HepG2 (cell line): ENCODE results near the gene TARP.

Experiments used
- BRCA1 ChIP-seq: sonication (generic); formaldehyde crosslinking; IDR thresholded peaks from 2 replicates; pipeline ENCODE4 v1.4.0; 2020; ENCODE audit warnings: missing genetic modification reagents
- CTCF ChIP-seq: sonication (generic); formaldehyde crosslinking; IDR thresholded peaks from 2 replicates; pipeline ENCODE4 v1.5.0; 2020; ENCODE audit warnings: mild to moderate bottlenecking, missing genetic modification reagents, moderate library complexity
- MAF1 ChIP-seq: sonication (generic); formaldehyde crosslinking; IDR thresholded peaks from 2 replicates; pipeline ENCODE4 v1.5.0; 2020; ENCODE audit warnings: missing genetic modification reagents, borderline replicate concordance
- MAX ChIP-seq: IDR thresholded peaks from 2 replicates; pipeline ENCODE4 v1.6.1; 2012; ENCODE audit warnings: inconsistent platforms
- NFIC ChIP-seq: IDR thresholded peaks from 2 replicates; pipeline ENCODE4 v1.6.1; 2012; ENCODE audit warnings: mild to moderate bottlenecking, low read length, inconsistent platforms
- NRL ChIP-seq: sonication (generic); formaldehyde crosslinking; IDR thresholded peaks from 2 replicates; pipeline ENCODE4 v1.5.0; 2020; ENCODE audit warnings: missing genetic modification reagents, mild to moderate bottlenecking, moderate library complexity, borderline replicate concordance
- RFX5 ChIP-seq: IDR thresholded peaks from 2 replicates; pipeline ENCODE4 v1.6.1; 2011; ENCODE audit warnings: low read depth, low read length, improper control_type of control experiment
- STAT6 ChIP-seq: sonication (generic); formaldehyde crosslinking; IDR thresholded peaks from 2 replicates; pipeline ENCODE4 v1.4.0; 2020; ENCODE audit warnings: missing genetic modification reagents, mild to moderate bottlenecking, borderline replicate concordance
- TAF1 ChIP-seq: sonication (generic); formaldehyde crosslinking; IDR thresholded peaks from 2 replicates; pipeline ENCODE4 v1.4.0; 2020; ENCODE audit warnings: missing genetic modification reagents
- ZNF207 ChIP-seq: fragments of 450-650 bp; IDR thresholded peaks from 2 replicates; pipeline ENCODE4 v1.6.1; 2016; ENCODE audit warnings: antibody characterized with exemption, borderline replicate concordance
- TF ChIP-seq, protein P1 (sequence below): sonication (generic); formaldehyde crosslinking; IDR thresholded peaks from 2 replicates; pipeline ENCODE4 v1.8.0; 2022; ENCODE audit warnings: missing genetic modification reagents, mild to moderate bottlenecking, borderline replicate concordance
- TF ChIP-seq, protein P2 (sequence below), 2 experiments: sonication (generic) in 1 of 2; formaldehyde crosslinking in 1 of 2; IDR thresholded peaks; 2 replicates each; pipeline versions ENCODE4 v1.5.1 to v1.6.1; 2011 to 2020; ENCODE audit warnings: borderline replicate concordance in 1 of 2, low read depth in 1 of 2, low read length in 1 of 2, mild to moderate bottlenecking in 1 of 2, missing genetic modification reagents in 1 of 2, moderate library complexity in 1 of 2

DNA sequence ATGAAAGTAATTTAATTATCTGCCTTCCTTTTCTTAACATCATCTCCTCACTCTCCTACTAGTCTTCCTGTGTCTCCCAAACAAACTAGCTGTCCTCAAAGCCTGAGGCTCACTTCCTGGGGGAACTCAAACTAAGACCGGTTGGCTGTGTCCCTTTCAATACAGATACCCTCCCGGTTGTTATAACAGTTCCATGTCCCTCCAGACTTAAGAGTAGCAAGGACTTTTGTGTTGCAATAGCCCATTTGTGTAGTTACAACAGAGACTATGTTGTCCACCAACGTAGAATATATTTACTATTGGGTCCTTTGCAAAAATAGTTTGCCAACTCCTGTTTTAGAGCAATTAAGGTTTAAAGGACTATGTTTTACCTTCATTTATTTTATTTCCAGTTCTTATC is 8.6 kb upstream of the TARP start:
- TF ChIP-seq, protein P1, sequence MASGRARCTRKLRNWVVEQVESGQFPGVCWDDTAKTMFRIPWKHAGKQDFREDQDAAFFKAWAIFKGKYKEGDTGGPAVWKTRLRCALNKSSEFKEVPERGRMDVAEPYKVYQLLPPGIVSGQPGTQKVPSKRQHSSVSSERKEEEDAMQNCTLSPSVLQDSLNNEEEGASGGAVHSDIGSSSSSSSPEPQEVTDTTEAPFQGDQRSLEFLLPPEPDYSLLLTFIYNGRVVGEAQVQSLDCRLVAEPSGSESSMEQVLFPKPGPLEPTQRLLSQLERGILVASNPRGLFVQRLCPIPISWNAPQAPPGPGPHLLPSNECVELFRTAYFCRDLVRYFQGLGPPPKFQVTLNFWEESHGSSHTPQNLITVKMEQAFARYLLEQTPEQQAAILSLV (CRISPR knock-in tag), result no peak
- TF ChIP-seq ZNF207 (no peak), MAX (no peak), RFX5 (no peak), CTCF (CRISPR knock-in tag) (no peak), STAT6 (no peak), NFIC (no peak), NRL (CRISPR knock-in tag) (no peak), BRCA1 (CRISPR knock-in tag) (no peak), TAF1 (CRISPR knock-in tag) (no peak), MAF1 (no peak)
- TF ChIP-seq, protein P2, sequence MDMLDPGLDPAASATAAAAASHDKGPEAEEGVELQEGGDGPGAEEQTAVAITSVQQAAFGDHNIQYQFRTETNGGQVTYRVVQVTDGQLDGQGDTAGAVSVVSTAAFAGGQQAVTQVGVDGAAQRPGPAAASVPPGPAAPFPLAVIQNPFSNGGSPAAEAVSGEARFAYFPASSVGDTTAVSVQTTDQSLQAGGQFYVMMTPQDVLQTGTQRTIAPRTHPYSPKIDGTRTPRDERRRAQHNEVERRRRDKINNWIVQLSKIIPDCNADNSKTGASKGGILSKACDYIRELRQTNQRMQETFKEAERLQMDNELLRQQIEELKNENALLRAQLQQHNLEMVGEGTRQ (IDR thresholded peaks at IDR 0.05; ENCODE audit: low read depth, low read length), result no peak
- TF ChIP-seq, protein P2 (CRISPR knock-in tag; IDR thresholded peaks at IDR 0.05; ENCODE audit: borderline replicate concordance), result no peak
